ENCODE measurements around the gene TMEM30A.

GRCh38 chr6:75243333-75244062, 41.1 kb downstream of the TMEM30A start, which contains the start of gene COX7A2:
- TF ChIP-seq CTCF (IDR thresholded peaks at IDR 0.05) (no peak), EP300 (IDR thresholded peaks at IDR 0.05) (no peak)
